Right cardiac atrium (tissue), 5 donors: ENCODE results near the gene CDK14. TPM values are rescaled to one million over a fixed set of nuclear protein-coding genes. Genes with fewer than 3 reads are reported as not detected.

ENCODE experiments used
- ATAC-seq, 2 donors: fragments of 200-7000 bp; cut with Tn5 transposase; one replicate each; pipeline versions ENCODE4 v1.8.0 to v1.9.1; 2020; ENCODE audit warnings: moderate library complexity in 2 of 2, mild to moderate bottlenecking in 1 of 2
- DNase-seq, 3 donors: peaks; one replicate each; pipeline ENCODE4 v3.0.0-alpha.2; 2020
- H3K27ac ChIP-seq: one replicate; pipeline ENCODE4 v1.5.1; 2013; ENCODE audit warnings: mild to moderate bottlenecking, low read length, control low read depth, moderate library complexity
- H3K27me3 ChIP-seq: one replicate; pipeline ENCODE4 v1.6.1; 2013; ENCODE audit not compliant: control insufficient read depth, insufficient read depth
- H3K4me1 ChIP-seq: one replicate; pipeline ENCODE4 v1.6.1; 2013; ENCODE audit warnings: low read length; ENCODE audit not compliant: control insufficient read depth, insufficient read depth
- H3K4me3 ChIP-seq: one replicate; pipeline ENCODE4 v1.5.1; 2013; ENCODE audit warnings: low read length, control low read depth
- H3K9me3 ChIP-seq: one replicate; pipeline ENCODE4 v1.6.1; 2013; ENCODE audit warnings: low read length; ENCODE audit not compliant: control insufficient read depth
- WGBS: extraction: QIAGEN DNeasy Blood & Tissue Kit; methylation state at CpG from one replicate; pipeline ENCODE4 v1.1.7; 2013; 5-methylcytosine and 5-hydroxymethylcytosine counted together
- intact Hi-C, 4 donors: fragments of 100-400 bp; cut with DNase I; formaldehyde crosslinking; loops; one replicate each; pipeline versions ENCODE4 v1.11.0 to v1.14.0; 2022 to 2023
- polyA plus RNA-seq: library from polyadenylated mRNA; stranded (reverse); fragments of 200-250 nt; gene quantifications from one replicate; pipeline ENCODE4 v1.2.3, GENCODE V29; 2013
- total RNA-seq, 4 donors: library from RNA; stranded (reverse); fragmentation: NEBNext Ultra II Directional; extraction: Animal tissue kit (Norgen Biotek cat#: 25700); gene quantifications; one replicate each; pipeline ENCODE4 v1.2.1, GENCODE V29; 2021
- donor health status: healthy with polysubstance abuse.
- donor health status: DM: no; HTN: yes; CAD: no.
- donor health status: DM: no; HTN: no; CAD: no.
- donor health status: DM: no; HTN: yes; CAD: no; lungs with severe emphysema.
- donor health status: DM: yes; HTN: yes; CAD: no.

The CDK14 gene
- total and polyA plus RNA-seq, 5 donors, result 10.7 to 93.1 (median 59.6) TPM

GRCh38 chr7:91039033-91039432, 442.9 kb downstream of the CDK14 start:
- Histone ChIP-seq H3K9me3 (no peaks in the 10 kb centered on the region), H3K4me1 (peaks cover 3% of the 10 kb centered on the region), H3K4me3 (no peak overlapping the region), H3K27me3 (no peaks in the 10 kb centered on the region), H3K27ac (no peak overlapping the region)
- WGBS, result 86% methylated on average over 4 of the region's 4 CpGs
- DNase-seq (no peak), ATAC-seq (no peak)
- intact Hi-C loops, result loop anchor here in 3 of 4 donors (10.0 kb wide), 2 partner anchors 184 to 484 kb away; no protein-coding TSS in a partner anchor

- H3K27me3 ChIP-seq, result no peaks in the 10 kb centered on the region
- no peak overlapping the region for H3K4me3 ChIP-seq
- peaks cover 5% of the 10 kb centered on the region for H3K4me1 ChIP-seq
- H3K9me3 ChIP-seq, result no peaks in the 10 kb centered on the region
- 58% methylated on average over 2 of the region's 2 CpGs for WGBS
- DNase-seq (no peak), ATAC-seq (no peak)
- intact Hi-C loops, result no loop called here
- no peak overlapping the region for H3K27ac ChIP-seq
Observed at GRCh38 chr7:91041141-91041540, 445.0 kb downstream of the CDK14 start.

DNA sequence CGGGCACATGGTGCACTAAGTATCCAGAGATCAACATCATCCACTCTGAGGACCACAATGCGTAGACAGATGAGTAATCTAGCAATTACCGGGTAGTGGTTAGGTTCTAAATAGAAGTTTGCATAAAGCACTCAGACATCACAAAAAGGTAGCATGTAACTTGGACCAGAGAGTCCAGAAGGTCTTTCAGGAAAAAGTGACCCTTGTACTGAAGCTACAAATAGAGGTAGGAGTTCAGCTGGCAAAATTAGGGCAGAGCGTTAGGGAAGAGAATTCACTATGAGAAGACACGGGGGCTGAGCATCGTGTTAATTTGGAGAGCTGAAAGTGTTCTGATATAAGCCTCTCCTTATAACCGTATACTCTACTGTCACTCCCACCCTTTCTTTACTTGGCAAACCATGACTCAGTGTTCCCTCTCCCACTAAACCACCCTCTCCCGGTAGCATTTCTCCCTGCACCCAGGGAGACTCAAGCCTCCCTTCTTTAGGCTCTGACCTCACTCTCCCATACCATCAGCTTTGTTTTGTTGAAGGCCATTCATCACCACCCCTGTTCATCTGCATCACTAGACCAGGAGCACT, 445.9 kb downstream of the CDK14 start:
- no peak overlapping the region for H3K4me3 ChIP-seq
- DNase-seq (no peak), ATAC-seq (no peak)
- H3K27me3 ChIP-seq, result no peaks in the 10 kb centered on the region
- H3K4me1 ChIP-seq, result peaks cover 5% of the 10 kb centered on the region
- intact Hi-C loops, result no loop called here
- no peak overlapping the region for H3K27ac ChIP-seq
- WGBS, result 95% methylated on average over 8 of the region's 8 CpGs
- H3K9me3 ChIP-seq, result no peaks in the 10 kb centered on the region

DNA sequence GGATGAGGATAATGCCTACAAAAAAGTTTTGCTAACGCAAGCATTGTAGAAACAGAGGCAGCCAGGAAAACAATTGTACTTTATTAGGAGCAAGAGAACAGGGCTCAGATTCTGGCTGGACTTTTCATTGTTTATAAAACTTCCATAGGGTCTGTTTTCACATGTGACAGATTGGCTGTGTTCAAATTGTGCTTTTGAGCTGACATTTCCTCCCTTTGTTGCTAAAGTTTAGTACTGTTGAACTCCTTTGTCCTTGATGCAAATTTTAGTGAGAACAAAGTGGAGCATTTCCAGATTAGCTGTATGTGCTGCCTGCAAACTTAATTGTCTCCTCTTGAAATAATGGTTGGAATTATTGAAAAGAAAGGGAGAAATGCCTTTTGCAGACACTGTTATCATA, 447.1 kb downstream of the CDK14 start:
- no peak for ATAC-seq
- H3K27me3 ChIP-seq, result no peaks in the 10 kb centered on the region
- H3K9me3 ChIP-seq, result no peaks in the 10 kb centered on the region
- intact Hi-C loops, result no loop called here
- no peak for DNase-seq
- H3K27ac ChIP-seq, result no peak overlapping the region
- H3K4me3 ChIP-seq, result no peak overlapping the region
- WGBS, result 73% methylated on average over 1 of the region's 1 CpG
- H3K4me1 ChIP-seq, result peaks cover 5% of the 10 kb centered on the region

GRCh38 chr7:91043924-91044645, 448.0 kb downstream of the CDK14 start:
- Histone ChIP-seq H3K4me1 (peaks cover 5% of the 10 kb centered on the region), H3K27me3 (no peaks in the 10 kb centered on the region), H3K9me3 (no peaks in the 10 kb centered on the region), H3K27ac (no peak overlapping the region), H3K4me3 (no peak overlapping the region)
- DNase-seq (no peak), ATAC-seq (no peak)
- intact Hi-C loops, result no loop called here
- WGBS, result 90% methylated on average over 6 of the region's 6 CpGs

DNA sequence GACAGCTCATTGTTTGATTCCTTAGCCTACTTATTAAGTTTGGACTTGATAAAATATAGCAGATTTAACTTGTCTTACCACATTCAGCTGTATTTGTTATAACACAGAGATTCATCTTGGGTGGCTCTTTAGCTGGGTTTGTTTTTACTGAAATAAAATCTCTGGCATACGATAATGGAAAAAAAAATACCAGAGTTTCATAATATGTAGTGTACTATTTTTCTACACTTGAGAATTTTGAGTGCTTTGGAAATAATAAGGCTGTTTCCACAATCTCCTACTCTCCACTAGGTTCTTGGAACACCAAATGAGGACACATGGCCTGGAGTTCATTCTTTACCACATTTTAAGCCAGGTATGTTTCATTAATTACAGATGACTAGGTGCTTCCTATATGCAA, 449.5 kb downstream of the CDK14 start:
- H3K4me3 ChIP-seq, result no peak overlapping the region
- intact Hi-C loops, result no loop called here
- no peaks in the 10 kb centered on the region for H3K27me3 ChIP-seq
- DNase-seq (no peak), ATAC-seq (peak in 1 of 2 donors; percentile 74)
- no peaks in the 10 kb centered on the region for H3K9me3 ChIP-seq
- H3K4me1 ChIP-seq, result peaks cover 2% of the 10 kb centered on the region
- H3K27ac ChIP-seq, result no peak overlapping the region
- 47% methylated on average over 1 of the region's 1 CpG for WGBS

GRCh38 chr7:91046322-91047089, 450.4 kb downstream of the CDK14 start:
- Histone ChIP-seq H3K9me3 (no peaks in the 10 kb centered on the region), H3K4me3 (no peak overlapping the region), H3K27ac (no peak overlapping the region), H3K4me1 (peaks cover 2% of the 10 kb centered on the region), H3K27me3 (no peaks in the 10 kb centered on the region)
- no peak for ATAC-seq
- WGBS, result 70% methylated on average over 2 of the region's 2 CpGs
- intact Hi-C loops, result no loop called here
- DNase-seq, result no peak

- intact Hi-C loops, result no loop called here
- H3K4me3 ChIP-seq, result no peak overlapping the region
- no peak for DNase-seq
- peaks cover 2% of the 10 kb centered on the region for H3K4me1 ChIP-seq
- 93% methylated on average over 2 of the region's 2 CpGs for WGBS
- no peaks in the 10 kb centered on the region for H3K9me3 ChIP-seq
- H3K27ac ChIP-seq, result no peak overlapping the region
- no peaks in the 10 kb centered on the region for H3K27me3 ChIP-seq
- no peak for ATAC-seq
Observed at GRCh38 chr7:91047636-91048035, 451.5 kb downstream of the CDK14 start.

- no peaks in the 10 kb centered on the region for H3K27me3 ChIP-seq
- no peaks in the 10 kb centered on the region for H3K9me3 ChIP-seq
- no peak for DNase-seq
- WGBS, result 66% methylated on average over 2 of the region's 2 CpGs
- no peak for ATAC-seq
- no peak overlapping the region for H3K4me3 ChIP-seq
- no peak overlapping the region for H3K27ac ChIP-seq
- intact Hi-C loops, result no loop called here
- no peaks in the 10 kb centered on the region for H3K4me1 ChIP-seq
Observed at GRCh38 chr7:91050677-91051076, 454.6 kb downstream of the CDK14 start.

DNA sequence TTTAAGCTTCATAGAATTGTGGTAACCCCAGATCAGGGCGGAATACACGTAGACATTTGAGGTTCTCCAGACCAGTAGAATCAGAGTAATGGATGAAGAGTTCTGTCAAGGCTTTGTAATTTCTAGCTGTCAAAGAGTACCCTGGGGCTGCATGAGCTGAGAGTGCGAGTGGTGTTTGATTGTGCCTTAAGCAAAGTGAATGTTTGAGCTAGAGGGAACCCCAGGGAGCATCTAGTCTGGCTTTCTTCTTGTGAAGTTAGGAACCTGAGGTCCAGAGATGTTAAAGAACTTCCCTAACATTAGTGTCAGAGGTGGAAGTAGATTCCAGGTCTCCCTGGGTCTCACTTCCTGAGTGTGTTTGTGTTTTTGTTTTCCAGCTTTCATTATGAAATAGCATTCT, 455.8 kb downstream of the CDK14 start:
- WGBS, result 95% methylated on average over 3 of the region's 3 CpGs
- Histone ChIP-seq H3K27me3 (no peaks in the 10 kb centered on the region), H3K4me3 (no peak overlapping the region), H3K27ac (no peak overlapping the region), H3K4me1 (no peaks in the 10 kb centered on the region), H3K9me3 (no peaks in the 10 kb centered on the region)
- DNase-seq, result no peak
- ATAC-seq, result no peak
- intact Hi-C loops, result no loop called here

DNA sequence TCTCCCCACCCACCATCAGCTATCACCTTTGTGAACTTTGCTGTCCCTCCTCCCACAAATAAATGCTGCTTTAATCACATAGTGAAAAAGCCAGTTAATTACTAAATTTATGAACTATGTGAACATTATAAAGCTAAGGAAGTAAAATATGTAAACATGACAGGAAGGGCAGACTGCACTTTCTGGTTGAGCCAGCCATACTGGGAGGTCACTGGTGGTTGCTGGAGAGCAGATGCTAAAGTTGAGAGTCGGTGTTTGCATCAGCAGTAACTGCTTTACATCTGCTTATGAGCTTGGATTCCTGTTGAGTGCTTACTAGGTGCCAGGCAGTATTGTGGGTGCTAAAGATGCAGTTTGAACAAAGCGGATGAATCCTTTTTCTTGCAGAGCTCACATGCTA, 458.3 kb downstream of the CDK14 start:
- H3K4me3 ChIP-seq, result no peak overlapping the region

More for the DNA sequence above, 458.3 kb downstream of the CDK14 start:
- no peak overlapping the region for H3K27ac ChIP-seq
- DNase-seq (no peak), ATAC-seq (no peak)
- WGBS, result 80% methylated on average over 2 of the region's 2 CpGs
- H3K27me3 ChIP-seq, result no peaks in the 10 kb centered on the region
- H3K4me1 ChIP-seq, result no peaks in the 10 kb centered on the region
- intact Hi-C loops, result no loop called here
- no peaks in the 10 kb centered on the region for H3K9me3 ChIP-seq
